IMR-90 (cell line): ENCODE measurements around the gene RIMS3. TPM values are rescaled to one million over a fixed set of nuclear protein-coding genes. Genes with fewer than 3 reads are reported as not detected.

Experiments
- ATAC-seq: fragments of 200-7000 bp; cut with Tn5 transposase; 2 replicates; pipeline ENCODE4 v1.9.1; 2020; ENCODE audit warnings: low read depth, mild to moderate bottlenecking, moderate library complexity
- BruUV-seq: library from RNA; stranded (reverse); fragments of 400-500 nt; replicated peaks from 2 replicates; lab custom pipeline; 2021; lab: Mats Ljungman, UMichigan
- CTCF ChIA-PET: fragments of 300-600 bp; formaldehyde crosslinking; extraction: SDS; loops from one replicate; lab custom pipeline; 2021; ENCODE audit warnings: antibody characterized with exemption; lab: Yijun Ruan, JAX
- POLR2A ChIA-PET: fragments of 300-600 bp; sonication (Branson Sonifier 250); formaldehyde crosslinking; loops from one replicate; lab custom pipeline; 2022; ENCODE audit warnings: antibody characterized with exemption; ENCODE audit not compliant: unreplicated experiment; lab: Charles Lee
- DNase-seq: peaks from one replicate; pipeline ENCODE4 v3.0.0; 2013
- H2AFZ ChIP-seq: replicated peaks from 2 replicates; pipeline ENCODE3; 2013; ENCODE audit warnings: low read length, mild to moderate bottlenecking; ENCODE audit not compliant: poor library complexity
- H2AK5ac ChIP-seq: 2 replicates; pipeline ENCODE4 v1.6.1; 2013; ENCODE audit warnings: low read depth, low read length, inconsistent platforms
- H2AK9ac ChIP-seq: replicated peaks from 2 replicates; pipeline ENCODE3; 2013; ENCODE audit warnings: mild to moderate bottlenecking, low read depth, low read length, moderate library complexity; ENCODE audit not compliant: poor library complexity
- H2BK120ac ChIP-seq: 2 replicates; pipeline ENCODE4 v1.6.1; 2013; ENCODE audit warnings: low read depth, low read length, inconsistent platforms
- H2BK15ac ChIP-seq: 3 replicates; pipeline ENCODE4 v1.6.1; 2013; ENCODE audit warnings: low read depth, low read length, inconsistent platforms
- H2BK20ac ChIP-seq: 2 replicates; pipeline ENCODE4 v1.6.1; 2013; ENCODE audit warnings: low read depth, mild to moderate bottlenecking, inconsistent platforms, low read length, moderate library complexity
- H2BK5ac ChIP-seq: 2 replicates; pipeline ENCODE4 v1.6.1; 2013; ENCODE audit warnings: mild to moderate bottlenecking, low read depth, low read length, inconsistent platforms; ENCODE audit not compliant: poor library complexity, severe bottlenecking
- H3K14ac ChIP-seq: replicated peaks from 2 replicates; pipeline ENCODE4 v1.6.1; 2013; ENCODE audit warnings: low read depth, low read length, inconsistent platforms
- H3K18ac ChIP-seq: 2 replicates; pipeline ENCODE4 v1.6.1; 2013; ENCODE audit warnings: low read depth, low read length, control low read depth
- H3K23ac ChIP-seq: 2 replicates; pipeline ENCODE4 v1.6.1; 2013; ENCODE audit warnings: low read depth, low read length, inconsistent platforms
- H3K27ac ChIP-seq: 2 replicates; pipeline ENCODE4 v1.5.1; 2013; ENCODE audit warnings: mild to moderate bottlenecking, control low read depth, low read length; ENCODE audit not compliant: insufficient read depth
- H3K27me3 ChIP-seq: 2 replicates; pipeline ENCODE4 v1.6.1; 2013; ENCODE audit warnings: low read length; ENCODE audit not compliant: control insufficient read depth, insufficient read depth
- H3K36me3 ChIP-seq: 2 replicates; pipeline ENCODE4 v1.6.1; 2013; ENCODE audit warnings: low read length, mixed read lengths; ENCODE audit not compliant: control insufficient read depth, insufficient read depth
- H3K4ac ChIP-seq: 2 replicates; pipeline ENCODE4 v1.6.1; 2013; ENCODE audit warnings: low read depth, low read length, inconsistent platforms
- H3K4me1 ChIP-seq: 2 replicates; pipeline ENCODE4 v1.6.1; 2013; ENCODE audit warnings: low read length, mixed read lengths; ENCODE audit not compliant: control insufficient read depth, insufficient read depth
- H3K4me2 ChIP-seq: 2 replicates; pipeline ENCODE4 v1.6.1; 2013; ENCODE audit warnings: low read depth, mild to moderate bottlenecking, control low read depth, low read length, moderate library complexity
- H3K4me3 ChIP-seq: 2 replicates; pipeline ENCODE4 v1.5.1; 2013; ENCODE audit warnings: low read depth, mild to moderate bottlenecking, control low read depth, low read length, moderate library complexity; ENCODE audit not compliant: insufficient read depth
- H3K56ac ChIP-seq: 2 replicates; pipeline ENCODE4 v1.6.1; 2013; ENCODE audit warnings: low read length, inconsistent platforms; ENCODE audit not compliant: insufficient read depth; ENCODE audit errors: extremely low read depth
- H3K79me1 ChIP-seq, 2 experiments: 2 replicates each; pipeline ENCODE4 v1.6.1; 2013; ENCODE audit warnings: low read length in 2 of 2, inconsistent platforms in 1 of 2, low read depth in 1 of 2
- H3K9ac ChIP-seq: 2 replicates; pipeline ENCODE4 v1.6.1; 2013; ENCODE audit warnings: low read depth, low read length, control low read depth
- H3K9me1 ChIP-seq: 2 replicates; pipeline ENCODE4 v1.6.1; 2013; ENCODE audit warnings: low read length, inconsistent platforms; ENCODE audit not compliant: insufficient read depth
- H3K9me3 ChIP-seq: 2 replicates; pipeline ENCODE4 v1.6.1; 2013; ENCODE audit warnings: low read length; ENCODE audit not compliant: control insufficient read depth, insufficient read depth
- H4K20me1 ChIP-seq: 2 replicates; pipeline ENCODE4 v1.6.1; 2013; ENCODE audit warnings: low read length, inconsistent platforms; ENCODE audit not compliant: insufficient read depth
- H4K5ac ChIP-seq: 2 replicates; pipeline ENCODE4 v1.6.1; 2013; ENCODE audit warnings: mild to moderate bottlenecking, low read depth, low read length, control low read depth
- H4K8ac ChIP-seq, 2 experiments: 2 replicates each; pipeline ENCODE4 v1.6.1; 2013; ENCODE audit warnings: low read depth in 2 of 2, low read length in 2 of 2, control low read depth in 1 of 2, inconsistent platforms in 1 of 2
- H4K91ac ChIP-seq: 2 replicates; pipeline ENCODE4 v1.6.1; 2013; ENCODE audit warnings: low read depth, low read length, inconsistent platforms; ENCODE audit not compliant: insufficient read depth
- FOS ChIP-seq: fragments of 150-350 bp; IDR thresholded peaks from 2 replicates; pipeline ENCODE4 v1.6.1; 2016; ENCODE audit warnings: low read depth, low read length
- WGBS, 2 experiments: methylation state at CpG; one replicate each; pipeline versions ENCODE4 v1.1.5 to v1.1.7; 2013; ENCODE audit warnings: missing lambda C conversion rate in 2 of 2; ENCODE audit not compliant: insufficient read length in 1 of 2; ENCODE audit errors: extremely low coverage in 2 of 2; 5-methylcytosine and 5-hydroxymethylcytosine counted together
- dilution Hi-C: fragments of 300-500 bp; cut with HindIII; formaldehyde crosslinking; loops from one replicate; pipeline ENCODE4 v1.14.3; 2018; ENCODE audit warnings: low sequenced_read_pairs; ENCODE audit not compliant: unreplicated experiment
- in situ Hi-C: fragments of 300-500 bp; cut with MboI; formaldehyde crosslinking; loops from 3 replicates; pipeline ENCODE4 v1.14.3; 2019; ENCODE audit warnings: low sequenced_read_pairs, inconsistent platforms, mixed read lengths
- intact Hi-C: fragments of 100-400 bp; cut with micrococcal nuclease; formaldehyde crosslinking; loops from 2 replicates; pipeline ENCODE4 v1.10.0; 2022
- polyA plus RNA-seq, 3 experiments: library from polyadenylated mRNA; depleted of rRNA; stranded (reverse); fragments of >200 nt; gene quantifications; 2 replicates each; pipeline ENCODE4 v1.2.3, GENCODE V29; 2012; ENCODE audit warnings: low replicate concordance in 1 of 3
- total RNA-seq: library from RNA; depleted of rRNA; stranded (reverse); fragments of >200 nt; gene quantifications from 2 replicates; pipeline ENCODE4 v1.2.3, GENCODE V29; 2012
- TF ChIP-seq, protein P1 (sequence below): fragments of 150-350 bp; IDR thresholded peaks from 2 replicates; pipeline ENCODE4 v1.6.1; 2016; ENCODE audit warnings: low read depth, mild to moderate bottlenecking, low read length, moderate library complexity, borderline replicate concordance

RIMS3 gene
- total and polyA plus RNA-seq, 2 of the 4 experiments (the other 2 are of a cell fraction): 0.10 to 0.36 TPM

DNA sequence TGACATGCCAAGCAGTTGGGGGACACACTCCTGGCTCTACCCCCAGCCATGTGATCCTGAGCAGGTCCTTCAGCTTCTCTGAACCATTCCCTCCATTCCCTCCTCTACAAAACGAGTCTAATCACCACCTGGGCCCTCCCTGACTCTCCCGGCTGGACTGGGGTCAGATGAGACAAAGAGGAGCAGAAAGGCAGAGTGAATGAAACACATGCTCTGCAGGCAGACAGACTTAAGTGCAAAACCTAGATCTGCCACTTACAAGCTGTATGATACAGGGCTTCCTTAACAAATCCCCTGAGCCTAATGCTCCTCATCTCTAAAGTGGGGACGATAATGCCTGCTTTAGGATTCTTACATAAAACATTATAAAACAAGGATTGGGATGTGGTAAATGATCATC, 17.3 kb downstream of the RIMS3 start:
- DNase-seq (no peak), ATAC-seq (no peak)
- BruUV-seq: no TSS peak
- Histone ChIP-seq H4K5ac (no peak overlapping the region), H3K4me1 (no peaks in the 10 kb centered on the region), H3K18ac (no peak overlapping the region), H3K4me3 (no peak overlapping the region), H3K9me1 (no peaks in the 10 kb centered on the region), H2BK120ac (no peak overlapping the region), H4K8ac (no peak overlapping the region), H2AK5ac (no peak overlapping the region), H4K20me1 (no peaks in the 10 kb centered on the region; the same call in 1 of the 2 replicates), H3K79me1 (no peaks in the 10 kb centered on the region), H3K36me3 (no peaks in the 10 kb centered on the region), H3K9me3 (no peaks in the 10 kb centered on the region), H2BK5ac (no peak overlapping the region), H3K4ac (no peak overlapping the region), H4K91ac (no peak overlapping the region), H3K56ac (no peak overlapping the region), H2AK9ac (no peak overlapping the region), H2AFZ (no peak overlapping the region), H3K27me3 (peaks cover 15% of the 10 kb centered on the region), H3K27ac (no peak overlapping the region), H3K14ac (no peak overlapping the region), H3K4me2 (no peak overlapping the region), H2BK15ac (no peak overlapping the region), H2BK20ac (no peak overlapping the region), H3K23ac (no peak overlapping the region), H3K9ac (no peak overlapping the region)
- TF ChIP-seq, protein P1, sequence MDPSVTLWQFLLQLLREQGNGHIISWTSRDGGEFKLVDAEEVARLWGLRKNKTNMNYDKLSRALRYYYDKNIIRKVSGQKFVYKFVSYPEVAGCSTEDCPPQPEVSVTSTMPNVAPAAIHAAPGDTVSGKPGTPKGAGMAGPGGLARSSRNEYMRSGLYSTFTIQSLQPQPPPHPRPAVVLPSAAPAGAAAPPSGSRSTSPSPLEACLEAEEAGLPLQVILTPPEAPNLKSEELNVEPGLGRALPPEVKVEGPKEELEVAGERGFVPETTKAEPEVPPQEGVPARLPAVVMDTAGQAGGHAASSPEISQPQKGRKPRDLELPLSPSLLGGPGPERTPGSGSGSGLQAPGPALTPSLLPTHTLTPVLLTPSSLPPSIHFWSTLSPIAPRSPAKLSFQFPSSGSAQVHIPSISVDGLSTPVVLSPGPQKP: no peak
- TF ChIP-seq FOS: no peak
- intact Hi-C loops (no loop called here), in situ Hi-C loops (loop anchor here (25.0 kb wide), 1 partner anchor 314 kb away; no protein-coding TSS in a partner anchor), dilution Hi-C loops (no loop called here)
- ChIA-PET CTCF (interaction anchor here (1.0 kb wide), 1 partner anchor 17 kb away, joined by 4 read pairs; no protein-coding TSS in a partner anchor), POLR2A (no interaction called here)
- no CpG with 5 or more reads among the region's 3 CpGs for WGBS, 2 experiments
